Uterus (tissue), 2 donors: ENCODE data around the gene ITGB4.

Experiments
- POLR2A ChIP-seq, 2 donors: fragments of 450-650 bp; IDR thresholded peaks; one replicate each; pipeline ENCODE4 v1.6.1; 2016; ENCODE audit warnings: antibody characterized with exemption in 2 of 2, mild to moderate bottlenecking in 1 of 2, moderate library complexity in 1 of 2
- TF ChIP-seq, protein P1 (sequence below), 4 experiments: fragments of 200-600 bp in 2 of 4; fragments of 450-650 bp in 2 of 4; sonication (generic) in 2 of 4; IDR thresholded peaks; one replicate each; pipeline ENCODE4 v1.5.1; 2016 to 2019; ENCODE audit warnings: antibody characterized with exemption in 4 of 4, mild to moderate bottlenecking in 2 of 4, moderate library complexity in 1 of 4

DNA sequence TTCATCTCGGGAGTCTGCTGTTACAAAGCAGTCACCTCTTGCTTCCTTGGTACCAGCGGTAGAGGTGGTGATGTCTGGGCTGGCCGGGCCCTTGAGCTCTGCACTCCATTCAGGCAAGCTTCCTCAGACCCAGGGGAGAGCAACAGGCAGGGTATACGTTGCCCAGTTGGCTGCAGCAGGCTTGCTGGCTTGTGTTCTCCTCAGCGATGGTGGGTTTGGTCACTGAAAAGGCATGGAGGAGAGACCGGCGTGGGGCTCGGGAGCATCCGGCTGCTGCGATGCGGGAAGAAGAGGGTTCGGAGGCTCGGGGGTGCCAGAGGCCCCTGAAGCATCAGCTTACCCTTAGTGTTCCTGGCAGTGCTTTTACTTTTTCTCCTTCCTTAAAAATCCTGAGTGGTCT lies 28.3 kb upstream of the ITGB4 start:
- TF ChIP-seq, protein P1, sequence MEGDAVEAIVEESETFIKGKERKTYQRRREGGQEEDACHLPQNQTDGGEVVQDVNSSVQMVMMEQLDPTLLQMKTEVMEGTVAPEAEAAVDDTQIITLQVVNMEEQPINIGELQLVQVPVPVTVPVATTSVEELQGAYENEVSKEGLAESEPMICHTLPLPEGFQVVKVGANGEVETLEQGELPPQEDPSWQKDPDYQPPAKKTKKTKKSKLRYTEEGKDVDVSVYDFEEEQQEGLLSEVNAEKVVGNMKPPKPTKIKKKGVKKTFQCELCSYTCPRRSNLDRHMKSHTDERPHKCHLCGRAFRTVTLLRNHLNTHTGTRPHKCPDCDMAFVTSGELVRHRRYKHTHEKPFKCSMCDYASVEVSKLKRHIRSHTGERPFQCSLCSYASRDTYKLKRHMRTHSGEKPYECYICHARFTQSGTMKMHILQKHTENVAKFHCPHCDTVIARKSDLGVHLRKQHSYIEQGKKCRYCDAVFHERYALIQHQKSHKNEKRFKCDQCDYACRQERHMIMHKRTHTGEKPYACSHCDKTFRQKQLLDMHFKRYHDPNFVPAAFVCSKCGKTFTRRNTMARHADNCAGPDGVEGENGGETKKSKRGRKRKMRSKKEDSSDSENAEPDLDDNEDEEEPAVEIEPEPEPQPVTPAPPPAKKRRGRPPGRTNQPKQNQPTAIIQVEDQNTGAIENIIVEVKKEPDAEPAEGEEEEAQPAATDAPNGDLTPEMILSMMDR (IDR thresholded peaks at IDR 0.05): no peak
- TF ChIP-seq POLR2A (IDR thresholded peaks at IDR 0.05): no peak
